GM23338 (cell line): Measurements from ENCODE around the gene EXOSC5. TPM values are rescaled to one million over a fixed set of nuclear protein-coding genes. Genes with fewer than 3 reads are reported as not detected.
A peak's percentile ranks its signal among the peaks of the same experiment; 100 is the strongest.

ENCODE experiments used
- ATAC-seq: fragments of 200-7000 bp; cut with Tn5 transposase; 3 replicates; pipeline ENCODE4 v1.9.1; 2020
- DNase-seq: peaks from one replicate; pipeline ENCODE4 v3.0.0-alpha.2; 2015; ENCODE audit warnings: low spot score
- H2AFZ ChIP-seq: fragments of 200-600 bp; sonication (generic); 2 replicates; pipeline ENCODE4 v1.8.0; 2016; ENCODE audit warnings: antibody characterized with exemption, mild to moderate bottlenecking, moderate library complexity
- H3F3A ChIP-seq: fragments of 200-600 bp; sonication (generic); replicated peaks from 2 replicates; pipeline ENCODE4 v1.8.0; 2017; ENCODE audit warnings: antibody characterized with exemption, mixed run types, low read depth
- H3K27ac ChIP-seq: fragments of 200-600 bp; sonication (generic); 2 replicates; pipeline ENCODE4 v1.6.1; 2016; ENCODE audit warnings: low read depth
- H3K27me3 ChIP-seq: fragments of 200-600 bp; sonication (generic); 2 replicates; pipeline ENCODE4 v1.8.0; 2016; ENCODE audit warnings: mild to moderate bottlenecking, mixed run types, moderate library complexity; ENCODE audit not compliant: insufficient read depth
- H3K36me3 ChIP-seq: fragments of 200-600 bp; sonication (generic); 2 replicates; pipeline ENCODE4 v1.8.0; 2016; ENCODE audit warnings: mild to moderate bottlenecking; ENCODE audit not compliant: insufficient read depth
- H3K4me1 ChIP-seq: fragments of 200-600 bp; sonication (generic); 2 replicates; pipeline ENCODE4 v1.8.0; 2016; ENCODE audit warnings: mild to moderate bottlenecking, moderate library complexity; ENCODE audit not compliant: insufficient read depth
- H3K4me2 ChIP-seq: fragments of 200-600 bp; sonication (generic); 2 replicates; pipeline ENCODE4 v1.7.1; 2017; ENCODE audit warnings: mixed run types
- H3K4me3 ChIP-seq: fragments of 200-600 bp; sonication (generic); 2 replicates; pipeline ENCODE4 v1.6.1; 2016; ENCODE audit warnings: mixed run types
- H3K79me2 ChIP-seq: fragments of 200-600 bp; sonication (generic); replicated peaks from 2 replicates; pipeline ENCODE4 v1.8.0; 2017; ENCODE audit warnings: mild to moderate bottlenecking; ENCODE audit not compliant: insufficient read depth
- H3K9me2 ChIP-seq: fragments of 200-600 bp; sonication (generic); 2 replicates; pipeline ENCODE4 v1.8.0; 2017; ENCODE audit not compliant: insufficient read depth
- H4K20me1 ChIP-seq: fragments of 200-600 bp; sonication (generic); replicated peaks from 2 replicates; pipeline ENCODE4 v1.8.0; 2017; ENCODE audit warnings: mild to moderate bottlenecking; ENCODE audit not compliant: insufficient read depth
- H3K27ac Mint-ChIP-seq: 2 replicates; pipeline ENCODE4 v1.8.0; 2020; ENCODE audit warnings: inconsistent platforms, mild to moderate bottlenecking, moderate library complexity, mixed read lengths
- H3K27me3 Mint-ChIP-seq: 3 replicates; pipeline ENCODE4 v1.8.0; 2022; ENCODE audit warnings: low read depth, mild to moderate bottlenecking, moderate library complexity, mixed read lengths, inconsistent platforms; ENCODE audit not compliant: insufficient read depth, poor library complexity
- H3K36me3 Mint-ChIP-seq: 3 replicates; pipeline ENCODE4 v1.8.0; 2021; ENCODE audit warnings: low read depth, mild to moderate bottlenecking, inconsistent platforms, moderate library complexity, mixed read lengths
- H3K4me1 Mint-ChIP-seq: 3 replicates; pipeline ENCODE4 v1.8.0; 2020; ENCODE audit warnings: mild to moderate bottlenecking, inconsistent platforms, mixed read lengths
- H3K4me3 Mint-ChIP-seq: 3 replicates; pipeline ENCODE4 v1.8.0; 2021; ENCODE audit warnings: moderate library complexity, mild to moderate bottlenecking, inconsistent platforms, mixed read lengths
- H3K9me3 Mint-ChIP-seq: 3 replicates; pipeline ENCODE4 v1.8.0; 2020; ENCODE audit warnings: moderate library complexity, mild to moderate bottlenecking, inconsistent platforms, mixed read lengths
- CREB1 ChIP-seq: fragments of 250-450 bp; sonication (Bioruptor Pico); IDR thresholded peaks from 2 replicates; pipeline ENCODE4 v1.5.0; 2020; ENCODE audit warnings: low read depth, mild to moderate bottlenecking, moderate library complexity
- CTCF ChIP-seq, 2 experiments: fragments of 200-600 bp in 1 of 2; sonication (generic) in 1 of 2; conservative IDR thresholded peaks; 2 replicates each; pipeline versions ENCODE4 v1.5.1 to v1.6.1; 2016 to 2017; ENCODE audit warnings: antibody characterized with exemption in 2 of 2, low read depth in 2 of 2, mild to moderate bottlenecking in 2 of 2, moderate library complexity in 1 of 2
- EZH2phosphoT487 ChIP-seq: fragments of 200-600 bp; sonication (generic); IDR thresholded peaks from one replicate; pipeline ENCODE4 v1.8.1; 2018; ENCODE audit warnings: antibody characterized with exemption; ENCODE audit not compliant: unreplicated experiment
- NANOG ChIP-seq: IDR thresholded peaks from 2 replicates; pipeline ENCODE4 v1.6.1; 2016; ENCODE audit warnings: antibody characterized with exemption, borderline replicate concordance
- POLR2AphosphoS5 ChIP-seq: IDR thresholded peaks from 2 replicates; pipeline ENCODE4 v1.6.1; 2016; ENCODE audit warnings: antibody characterized with exemption, low read depth
- STAT1 ChIP-seq: IDR thresholded peaks from one replicate; pipeline ENCODE4 v1.6.1; 2016; ENCODE audit warnings: antibody characterized with exemption; ENCODE audit not compliant: unreplicated experiment
- ZNF114 ChIP-seq: fragments of 250-450 bp; sonication (Bioruptor Pico); IDR thresholded peaks from 2 replicates; pipeline ENCODE4 v1.5.0; 2020; ENCODE audit warnings: mild to moderate bottlenecking, moderate library complexity
- ZNF462 ChIP-seq: fragments of 250-450 bp; sonication (Bioruptor Pico); IDR thresholded peaks from 2 replicates; pipeline ENCODE4 v1.5.0; 2020; ENCODE audit warnings: mild to moderate bottlenecking, moderate library complexity
- polyA plus RNA-seq: library from polyadenylated mRNA; unstranded; fragments of >200 nt; fragmentation: Nextera tagmentation; extraction: Ambion mirVana; gene quantifications from 2 replicates; pipeline ENCODE4 v1.2.1, GENCODE V29; 2016
- total RNA-seq: library from RNA; depleted of rRNA; stranded (reverse); fragments of >200 nt; shearing (Covaris generic); gene quantifications from 2 replicates; pipeline ENCODE4 v1.2.3, GENCODE V29; 2014
- TF ChIP-seq, protein P1 (sequence below): IDR thresholded peaks from one replicate; pipeline ENCODE4 v1.6.1; 2018; ENCODE audit warnings: antibody characterized with exemption; ENCODE audit not compliant: unreplicated experiment

The EXOSC5 gene
- total and polyA plus RNA-seq, 2 experiments from 2014 or later = 65.1 to 125 TPM

DNA sequence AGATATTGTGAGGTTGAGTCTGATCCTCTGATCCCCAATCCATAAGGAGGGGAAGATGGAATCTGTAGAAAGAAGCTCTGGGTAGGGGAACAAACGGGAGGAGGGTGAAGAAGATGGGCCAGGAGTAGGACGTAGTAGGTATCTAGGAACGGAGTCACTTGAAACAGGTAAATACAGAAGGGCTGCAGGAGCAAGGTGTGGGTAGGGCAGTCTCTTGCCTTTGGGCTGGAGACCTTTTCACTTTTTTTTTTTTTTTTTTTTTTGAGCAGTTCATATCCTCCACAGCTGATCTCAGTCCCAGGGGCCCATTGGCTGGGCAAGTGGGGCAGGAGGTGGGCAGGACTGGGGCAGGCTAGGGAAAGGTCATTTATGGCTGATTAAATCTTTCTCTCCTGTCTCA, 1.9 kb upstream of the EXOSC5 start (continued):
- TF ChIP-seq, protein P1, sequence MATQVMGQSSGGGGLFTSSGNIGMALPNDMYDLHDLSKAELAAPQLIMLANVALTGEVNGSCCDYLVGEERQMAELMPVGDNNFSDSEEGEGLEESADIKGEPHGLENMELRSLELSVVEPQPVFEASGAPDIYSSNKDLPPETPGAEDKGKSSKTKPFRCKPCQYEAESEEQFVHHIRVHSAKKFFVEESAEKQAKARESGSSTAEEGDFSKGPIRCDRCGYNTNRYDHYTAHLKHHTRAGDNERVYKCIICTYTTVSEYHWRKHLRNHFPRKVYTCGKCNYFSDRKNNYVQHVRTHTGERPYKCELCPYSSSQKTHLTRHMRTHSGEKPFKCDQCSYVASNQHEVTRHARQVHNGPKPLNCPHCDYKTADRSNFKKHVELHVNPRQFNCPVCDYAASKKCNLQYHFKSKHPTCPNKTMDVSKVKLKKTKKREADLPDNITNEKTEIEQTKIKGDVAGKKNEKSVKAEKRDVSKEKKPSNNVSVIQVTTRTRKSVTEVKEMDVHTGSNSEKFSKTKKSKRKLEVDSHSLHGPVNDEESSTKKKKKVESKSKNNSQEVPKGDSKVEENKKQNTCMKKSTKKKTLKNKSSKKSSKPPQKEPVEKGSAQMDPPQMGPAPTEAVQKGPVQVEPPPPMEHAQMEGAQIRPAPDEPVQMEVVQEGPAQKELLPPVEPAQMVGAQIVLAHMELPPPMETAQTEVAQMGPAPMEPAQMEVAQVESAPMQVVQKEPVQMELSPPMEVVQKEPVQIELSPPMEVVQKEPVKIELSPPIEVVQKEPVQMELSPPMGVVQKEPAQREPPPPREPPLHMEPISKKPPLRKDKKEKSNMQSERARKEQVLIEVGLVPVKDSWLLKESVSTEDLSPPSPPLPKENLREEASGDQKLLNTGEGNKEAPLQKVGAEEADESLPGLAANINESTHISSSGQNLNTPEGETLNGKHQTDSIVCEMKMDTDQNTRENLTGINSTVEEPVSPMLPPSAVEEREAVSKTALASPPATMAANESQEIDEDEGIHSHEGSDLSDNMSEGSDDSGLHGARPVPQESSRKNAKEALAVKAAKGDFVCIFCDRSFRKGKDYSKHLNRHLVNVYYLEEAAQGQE = no peak
- TF ChIP-seq ZNF114 (no peak), STAT1 (no peak), CTCF (conservative IDR thresholded peaks at IDR 0.05; ENCODE audit: low read depth in 2 of 2) (no peak), NANOG (no peak), CREB1 (no peak), EZH2phosphoT487 (no peak), POLR2AphosphoS5 (no peak)

DNA sequence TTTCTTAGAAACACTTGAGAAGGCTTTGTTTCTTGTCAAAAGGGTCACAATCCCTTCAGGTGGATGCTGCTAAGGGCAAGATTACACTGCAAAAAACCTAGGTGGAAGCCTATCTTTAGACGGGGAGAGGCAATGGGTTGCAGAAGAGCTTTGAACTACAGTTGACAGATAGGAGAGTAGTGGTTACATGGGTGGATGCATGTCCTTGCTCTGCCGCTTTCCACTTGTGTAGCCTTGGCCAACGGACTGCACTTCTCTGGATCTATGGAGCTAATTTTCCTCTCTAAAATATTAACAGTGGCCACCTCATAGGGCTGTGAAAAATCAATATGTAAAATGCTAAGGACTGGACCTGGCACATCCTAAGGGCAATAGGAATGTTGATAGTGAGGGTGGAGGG, 1.4 kb upstream of the EXOSC5 start:
- Histone ChIP-seq H3K4me1 (peaks cover 12% of the 10 kb centered on the region; the same call in 1 of the 2 replicates), H2AFZ (no peak overlapping the region), H3K79me2 (peaks cover 35% of the 10 kb centered on the region), H3K36me3 (no peaks in the 10 kb centered on the region), H3K27me3 (no peaks in the 10 kb centered on the region), H3K9me2 (no peaks in the 10 kb centered on the region), H3K4me3 (peak overlapping the region; percentile 80), H4K20me1 (peaks cover 3% of the 10 kb centered on the region), H3F3A (no peaks in the 10 kb centered on the region), H3K4me2 (peak overlapping the region; percentile 83), H3K27ac (no peak overlapping the region)
- H3K27me3 Mint-ChIP-seq = peaks cover 6% of the 10 kb centered on the region
- peaks cover 19% of the 10 kb centered on the region for H3K4me1 Mint-ChIP-seq
- H3K27ac Mint-ChIP-seq = 0 out of 2 replicates have a peak overlapping the region, but pooled peaks have one; percentile 100
- DNase-seq (no peak), ATAC-seq (no peak)
- peaks cover 9% of the 10 kb centered on the region for H3K36me3 Mint-ChIP-seq
- no peak for TF ChIP-seq ZNF462 (CRISPR knock-in tag)
- H3K9me3 Mint-ChIP-seq = no peaks in the 10 kb centered on the region
- H3K4me3 Mint-ChIP-seq = peak overlapping the region; percentile 98
